Measurements from ENCODE around the gene OR6S1.

The OR6S1 gene

DNA sequence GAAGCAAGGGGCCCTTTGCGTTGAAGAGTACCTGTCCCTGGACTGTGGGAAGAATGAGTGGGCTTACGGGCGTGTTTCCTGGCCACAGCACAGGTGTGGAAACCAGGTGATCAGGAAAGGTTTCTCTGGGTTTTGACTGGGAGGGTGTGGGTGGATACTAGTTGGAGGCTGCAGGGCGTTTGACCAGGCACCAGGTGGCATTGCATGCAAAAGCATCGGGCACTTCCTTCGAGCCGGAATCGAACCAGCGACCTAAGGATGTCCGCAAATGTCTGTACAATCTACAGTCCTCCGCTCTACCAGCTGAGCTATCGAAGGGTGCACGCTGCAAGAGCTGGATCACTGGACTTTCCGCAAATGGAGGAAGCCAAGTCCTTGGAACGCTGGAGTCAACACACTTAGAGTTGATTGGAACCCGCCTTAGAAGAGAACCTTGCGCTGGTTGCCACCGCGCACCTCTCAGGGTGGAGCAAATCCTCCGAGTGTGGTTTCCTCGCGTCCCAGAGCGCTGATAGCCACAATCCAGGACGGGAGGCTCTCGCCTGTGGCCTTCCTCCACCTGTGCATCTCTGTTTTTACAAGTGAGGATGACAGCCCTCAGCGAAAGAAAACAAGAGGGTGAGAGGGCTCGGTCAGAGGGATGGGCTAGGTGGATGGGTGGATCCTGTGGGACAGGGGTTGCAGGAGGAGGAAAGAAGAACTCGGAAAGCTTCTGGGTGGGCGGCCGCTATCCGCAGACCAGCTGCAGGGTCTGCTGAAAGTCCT, 21.7 kb upstream of the OR6S1 start:
- H3K27ac ChIP-seq = peak overlapping the region; percentile 77
- no peak for TF ChIP-seq ZFX (IDR thresholded peaks at IDR 0.05; ENCODE audit: borderline replicate concordance)
- TF ChIP-seq, protein P1, sequence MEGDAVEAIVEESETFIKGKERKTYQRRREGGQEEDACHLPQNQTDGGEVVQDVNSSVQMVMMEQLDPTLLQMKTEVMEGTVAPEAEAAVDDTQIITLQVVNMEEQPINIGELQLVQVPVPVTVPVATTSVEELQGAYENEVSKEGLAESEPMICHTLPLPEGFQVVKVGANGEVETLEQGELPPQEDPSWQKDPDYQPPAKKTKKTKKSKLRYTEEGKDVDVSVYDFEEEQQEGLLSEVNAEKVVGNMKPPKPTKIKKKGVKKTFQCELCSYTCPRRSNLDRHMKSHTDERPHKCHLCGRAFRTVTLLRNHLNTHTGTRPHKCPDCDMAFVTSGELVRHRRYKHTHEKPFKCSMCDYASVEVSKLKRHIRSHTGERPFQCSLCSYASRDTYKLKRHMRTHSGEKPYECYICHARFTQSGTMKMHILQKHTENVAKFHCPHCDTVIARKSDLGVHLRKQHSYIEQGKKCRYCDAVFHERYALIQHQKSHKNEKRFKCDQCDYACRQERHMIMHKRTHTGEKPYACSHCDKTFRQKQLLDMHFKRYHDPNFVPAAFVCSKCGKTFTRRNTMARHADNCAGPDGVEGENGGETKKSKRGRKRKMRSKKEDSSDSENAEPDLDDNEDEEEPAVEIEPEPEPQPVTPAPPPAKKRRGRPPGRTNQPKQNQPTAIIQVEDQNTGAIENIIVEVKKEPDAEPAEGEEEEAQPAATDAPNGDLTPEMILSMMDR (IDR thresholded peaks at IDR 0.05) = peak; percentile 73

- H3K27ac ChIP-seq = no peak overlapping the region
- no peak for TF ChIP-seq ZFX (IDR thresholded peaks at IDR 0.05; ENCODE audit: borderline replicate concordance)
- TF ChIP-seq, protein P1 (IDR thresholded peaks at IDR 0.05) = no peak
Measured at GRCh38 chr14:20661197-20661596, 19.7 kb upstream of the OR6S1 start.

DNA sequence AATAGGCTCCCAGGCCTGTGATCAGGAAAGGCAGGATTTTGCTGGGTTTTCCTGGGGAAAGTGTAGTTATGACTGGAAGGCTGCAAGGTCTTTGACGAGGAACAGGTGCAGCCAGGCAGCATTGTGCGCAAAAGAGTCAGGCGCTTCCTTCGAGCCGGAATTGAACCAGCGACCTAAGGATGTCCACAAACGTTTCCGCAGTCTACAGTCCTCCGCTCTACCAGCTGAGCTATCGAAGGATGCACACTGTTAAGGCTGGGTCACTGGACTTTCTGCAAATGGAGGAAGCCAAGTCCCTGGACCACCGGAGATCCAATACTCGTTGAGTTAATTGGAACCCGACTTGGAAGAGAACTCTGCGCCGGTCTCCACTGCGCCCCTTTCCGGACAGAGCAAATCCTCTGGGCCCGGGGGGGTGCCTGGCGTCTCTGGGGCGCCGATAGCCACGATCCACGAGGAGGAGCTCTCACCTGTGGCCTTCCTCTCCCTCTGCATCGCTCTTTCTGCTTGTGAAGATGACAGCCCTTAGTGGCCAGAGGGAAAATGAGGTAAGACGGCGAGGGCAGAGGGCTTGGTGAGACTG, 18.4 kb upstream of the OR6S1 start:
- TF ChIP-seq, protein P1 (IDR thresholded peaks at IDR 0.05) = no peak
- TF ChIP-seq ZFX (IDR thresholded peaks at IDR 0.05; ENCODE audit: borderline replicate concordance) = no peak
- no peak overlapping the region for H3K27ac ChIP-seq

- TF ChIP-seq ZFX (IDR thresholded peaks at IDR 0.05; ENCODE audit: borderline replicate concordance) = no peak
- TF ChIP-seq, protein P1 (IDR thresholded peaks at IDR 0.05) = no peak
- H3K27ac ChIP-seq = no peak overlapping the region
Measured at GRCh38 chr14:20659336-20659735, 17.8 kb upstream of the OR6S1 start.

GRCh38 chr14:20658246-20658645, 16.8 kb upstream of the OR6S1 start:
- TF ChIP-seq ZFX (IDR thresholded peaks at IDR 0.05; ENCODE audit: borderline replicate concordance) = no peak
- TF ChIP-seq, protein P1 (IDR thresholded peaks at IDR 0.05) = no peak
- H3K27ac ChIP-seq = peak overlapping the region; percentile 54

GRCh38 chr14:20657216-20658211, 16.0 kb upstream of the OR6S1 start:
- TF ChIP-seq ZFX (IDR thresholded peaks at IDR 0.05; ENCODE audit: borderline replicate concordance) = no peak
- TF ChIP-seq, protein P1 (IDR thresholded peaks at IDR 0.05) = peak; percentile 93

More at GRCh38 chr14:20657216-20658211, 16.0 kb upstream of the OR6S1 start:
- H3K27ac ChIP-seq = peak overlapping the region; percentile 54

Data from 22Rv1 (cell line).